ENCODE measurements around the gene DPY19L3.

The DPY19L3 gene

DNA sequence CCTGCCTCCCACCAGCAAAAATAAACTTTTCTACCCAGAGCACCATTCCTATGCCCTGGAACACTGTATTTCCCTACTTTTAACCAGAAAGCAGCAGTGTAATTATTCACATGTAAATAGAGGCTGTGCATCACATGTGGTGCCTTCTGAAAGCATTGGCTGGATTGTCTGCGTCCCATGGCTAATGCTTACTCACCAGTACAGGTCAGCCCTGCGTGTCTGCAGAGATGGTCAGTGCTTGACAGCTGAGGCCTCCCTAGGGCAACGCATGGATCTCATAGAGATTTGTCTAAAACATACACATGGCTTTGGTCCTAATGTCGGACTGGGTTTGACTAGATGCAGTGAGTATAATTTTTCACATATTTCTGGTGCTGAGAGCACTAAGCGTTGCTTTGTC lies 64.2 kb downstream of the DPY19L3 start:
- H3K23ac ChIP-seq (ENCODE audit: low read length) = no peak overlapping the region
- no peak overlapping the region for H3K4me3 ChIP-seq (ENCODE audit: low read depth, low read length)
- no peak overlapping the region for H2AFZ ChIP-seq (ENCODE audit: insufficient read depth, low read length, poor library complexity)
- no peak overlapping the region for H3K4ac ChIP-seq (ENCODE audit: low read depth, low read length)
- no peak overlapping the region for H3K27ac ChIP-seq (ENCODE audit: low read depth, low read length)
- no peaks in the 10 kb centered on the region for H3K79me2 ChIP-seq (ENCODE audit: control insufficient read depth, insufficient read depth, low read length, poor library complexity)
- no peak overlapping the region for H2BK12ac ChIP-seq (ENCODE audit: low read length)
- H3K4me2 ChIP-seq (ENCODE audit: low read length) = no peak overlapping the region
- H4K8ac ChIP-seq (ENCODE audit: low read depth, low read length) = no peak overlapping the region
- no peak overlapping the region for H3K9ac ChIP-seq (ENCODE audit: low read length)
- H3K9me3 ChIP-seq (ENCODE audit: insufficient read depth, low read depth, low read length) = no peaks in the 10 kb centered on the region
- no peak overlapping the region for H3K18ac ChIP-seq (ENCODE audit: low read length)
- no peak overlapping the region for H2BK120ac ChIP-seq (ENCODE audit: insufficient read depth, low read length, poor library complexity)
- no peak overlapping the region for H3K14ac ChIP-seq (ENCODE audit: low read length)
- H4K91ac ChIP-seq (ENCODE audit: low read depth, low read length) = no peak overlapping the region
- H4K12ac ChIP-seq (ENCODE audit: low read depth, low read length) = no peak overlapping the region
- no peaks in the 10 kb centered on the region for H3K27me3 ChIP-seq (ENCODE audit: insufficient read depth, low read length)
- H2BK5ac ChIP-seq (ENCODE audit: low read depth, low read length, poor library complexity) = no peak overlapping the region
- no peaks in the 10 kb centered on the region for H3K79me1 ChIP-seq (ENCODE audit: low read length)
- DNase-seq = no peak
- H3K4me1 ChIP-seq (ENCODE audit: control insufficient read depth in 1 of 2, insufficient read depth in 2 of 2, low read length in 2 of 2) = peaks cover 0 to 5% of the 10 kb centered on the region in 2 experiments
- no peak overlapping the region for H2AK5ac ChIP-seq (ENCODE audit: low read length)
- no CpG with 5 or more reads among the region's 5 CpGs for WGBS (ENCODE audit: extremely low coverage, insufficient coverage, insufficient read length)
- H3K36me3 ChIP-seq (ENCODE audit: control insufficient read depth in 1 of 2, insufficient read depth in 2 of 2, low read length in 2 of 2) = peaks cover 11 to 16% of the 10 kb centered on the region in 2 experiments

DNA sequence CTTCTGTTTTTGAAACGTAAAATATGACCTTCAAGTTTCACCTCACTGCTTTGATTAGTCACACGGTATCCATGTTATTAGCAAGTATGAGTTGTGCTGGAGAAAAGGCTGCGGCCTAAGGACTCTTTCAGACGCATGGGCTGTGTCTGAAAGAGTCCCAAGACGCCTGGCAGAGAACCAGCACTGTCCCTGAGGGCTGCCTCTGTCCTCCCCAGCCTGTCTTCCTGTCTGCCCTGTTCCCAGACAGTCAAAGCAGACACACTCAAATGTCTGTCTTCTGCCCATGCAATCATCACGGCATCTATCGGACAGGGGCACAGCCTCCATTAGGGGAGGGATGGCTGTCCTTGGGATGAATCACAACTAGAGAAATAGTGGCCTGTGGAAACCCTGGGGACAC lies 65.5 kb downstream of the DPY19L3 start:
- Histone ChIP-seq H3K9ac (ENCODE audit: low read length) (no peak overlapping the region), H3K18ac (ENCODE audit: low read length) (no peak overlapping the region), H3K14ac (ENCODE audit: low read length) (no peak overlapping the region), H3K4me3 (ENCODE audit: low read depth, low read length) (no peak overlapping the region), H4K12ac (ENCODE audit: low read depth, low read length) (no peak overlapping the region), H3K36me3 (ENCODE audit: control insufficient read depth in 1 of 2, insufficient read depth in 2 of 2, low read length in 2 of 2) (peaks cover 13 to 18% of the 10 kb centered on the region in 2 experiments), H4K91ac (ENCODE audit: low read depth, low read length) (no peak overlapping the region), H2BK120ac (ENCODE audit: insufficient read depth, low read length, poor library complexity) (no peak overlapping the region), H3K79me1 (ENCODE audit: low read length) (no peaks in the 10 kb centered on the region), H3K4ac (ENCODE audit: low read depth, low read length) (no peak overlapping the region), H3K4me1 (ENCODE audit: control insufficient read depth in 1 of 2, insufficient read depth in 2 of 2, low read length in 2 of 2) (peaks cover 0 to 5% of the 10 kb centered on the region in 2 experiments), H2BK5ac (ENCODE audit: low read depth, low read length, poor library complexity) (no peak overlapping the region), H3K79me2 (ENCODE audit: control insufficient read depth, insufficient read depth, low read length, poor library complexity) (no peaks in the 10 kb centered on the region), H3K23ac (ENCODE audit: low read length) (no peak overlapping the region), H2BK12ac (ENCODE audit: low read length) (no peak overlapping the region), H3K4me2 (ENCODE audit: low read length) (no peak overlapping the region), H3K27me3 (ENCODE audit: insufficient read depth, low read length) (no peaks in the 10 kb centered on the region), H2AK5ac (ENCODE audit: low read length) (no peak overlapping the region), H3K9me3 (ENCODE audit: insufficient read depth, low read depth, low read length) (no peaks in the 10 kb centered on the region), H3K27ac (ENCODE audit: low read depth, low read length) (no peak overlapping the region), H4K8ac (ENCODE audit: low read depth, low read length) (no peak overlapping the region), H2AFZ (ENCODE audit: insufficient read depth, low read length, poor library complexity) (no peak overlapping the region)
- DNase-seq = no peak
- no CpG with 5 or more reads among the region's 7 CpGs for WGBS (ENCODE audit: extremely low coverage, insufficient coverage, insufficient read length)

DNA sequence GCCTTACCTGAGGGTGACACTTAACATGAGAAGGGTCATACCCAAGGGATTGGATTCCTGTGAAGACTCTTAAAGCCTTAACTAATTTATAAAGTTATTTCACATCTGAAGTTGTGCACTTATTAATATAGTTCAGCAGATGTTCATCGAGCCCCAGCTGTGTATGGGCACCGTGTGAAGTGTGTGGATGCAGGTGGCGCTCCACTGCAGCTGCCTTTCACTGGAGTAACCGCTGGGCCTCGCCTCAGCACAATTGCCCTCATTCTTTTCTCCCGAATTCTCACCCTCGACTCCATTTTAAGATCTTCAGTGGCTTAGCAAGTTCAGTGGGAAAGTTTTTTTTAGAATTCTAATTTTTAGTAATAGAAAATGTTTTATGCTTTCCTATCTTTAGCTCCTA lies 66.2 kb downstream of the DPY19L3 start:
- Histone ChIP-seq H4K8ac (ENCODE audit: low read depth, low read length) (no peak overlapping the region), H3K4me1 (ENCODE audit: control insufficient read depth in 1 of 2, insufficient read depth in 2 of 2, low read length in 2 of 2) (peaks cover 0 to 5% of the 10 kb centered on the region in 2 experiments), H3K79me1 (ENCODE audit: low read length) (no peaks in the 10 kb centered on the region), H3K4me2 (ENCODE audit: low read length) (no peak overlapping the region), H3K9me3 (ENCODE audit: insufficient read depth, low read depth, low read length) (no peaks in the 10 kb centered on the region), H3K79me2 (ENCODE audit: control insufficient read depth, insufficient read depth, low read length, poor library complexity) (no peaks in the 10 kb centered on the region), H3K36me3 (ENCODE audit: control insufficient read depth in 1 of 2, insufficient read depth in 2 of 2, low read length in 2 of 2) (peaks cover 13 to 14% of the 10 kb centered on the region in 2 experiments), H3K27ac (ENCODE audit: low read depth, low read length) (no peak overlapping the region), H4K12ac (ENCODE audit: low read depth, low read length) (no peak overlapping the region), H3K4ac (ENCODE audit: low read depth, low read length) (no peak overlapping the region), H3K18ac (ENCODE audit: low read length) (no peak overlapping the region), H2BK120ac (ENCODE audit: insufficient read depth, low read length, poor library complexity) (no peak overlapping the region), H3K23ac (ENCODE audit: low read length) (no peak overlapping the region), H3K9ac (ENCODE audit: low read length) (no peak overlapping the region), H2BK5ac (ENCODE audit: low read depth, low read length, poor library complexity) (no peak overlapping the region), H3K4me3 (ENCODE audit: low read depth, low read length) (no peak overlapping the region), H2AFZ (ENCODE audit: insufficient read depth, low read length, poor library complexity) (no peak overlapping the region), H3K14ac (ENCODE audit: low read length) (no peak overlapping the region), H2BK12ac (ENCODE audit: low read length) (no peak overlapping the region), H2AK5ac (ENCODE audit: low read length) (no peak overlapping the region), H4K91ac (ENCODE audit: low read depth, low read length) (no peak overlapping the region), H3K27me3 (ENCODE audit: insufficient read depth, low read length) (no peaks in the 10 kb centered on the region)
- no peak for DNase-seq
- no CpG with 5 or more reads among the region's 7 CpGs for WGBS (ENCODE audit: extremely low coverage, insufficient coverage, insufficient read length)

DNA sequence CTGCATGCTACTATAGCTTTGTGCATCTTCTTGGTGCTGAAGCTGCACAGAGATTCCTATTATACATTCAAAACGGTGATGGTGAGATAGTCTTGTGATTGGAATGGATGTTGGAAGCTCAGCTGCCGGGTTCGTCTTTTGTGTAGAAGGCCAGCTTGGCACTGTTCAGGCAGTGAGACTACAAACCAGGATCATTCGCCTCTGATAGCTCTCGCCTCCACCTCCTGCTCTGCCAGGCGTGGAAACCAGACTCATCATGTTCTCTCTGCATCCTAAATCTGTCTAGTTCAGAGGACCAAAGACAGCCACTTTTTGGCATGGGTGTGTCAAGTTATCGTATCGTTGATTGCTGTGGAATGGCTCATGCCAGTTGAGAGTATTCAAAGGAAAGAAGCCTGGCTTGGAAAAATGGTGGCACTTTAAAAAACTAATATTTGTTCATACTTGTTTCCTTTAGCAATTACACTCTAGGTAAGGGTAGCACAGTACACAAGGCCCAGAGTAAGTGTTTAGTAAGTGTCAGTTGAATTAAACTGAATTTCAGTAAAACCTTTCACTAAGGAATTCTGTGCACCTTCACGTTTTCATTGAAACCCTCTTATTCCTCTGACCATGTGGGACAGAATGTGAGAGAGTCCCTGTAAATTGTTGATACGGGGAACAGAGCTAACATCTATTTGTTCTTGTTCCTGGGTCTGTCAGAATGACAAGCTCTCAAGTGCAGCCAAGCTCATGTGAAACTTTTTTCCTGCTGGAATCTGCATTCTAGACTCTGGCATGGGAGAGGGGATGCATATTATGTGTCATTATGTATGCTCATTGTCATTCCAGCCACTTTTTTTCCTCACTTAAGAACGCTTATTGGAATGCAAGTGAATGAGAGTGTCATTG lies 69.8 kb downstream of the DPY19L3 start:
- Histone ChIP-seq H3K9ac (ENCODE audit: low read length) (no peak overlapping the region), H3K27me3 (ENCODE audit: insufficient read depth, low read length) (no peaks in the 10 kb centered on the region), H3K79me2 (ENCODE audit: control insufficient read depth, insufficient read depth, low read length, poor library complexity) (no peaks in the 10 kb centered on the region), H3K4ac (ENCODE audit: low read depth, low read length) (no peak overlapping the region), H3K18ac (ENCODE audit: low read length) (no peak overlapping the region), H2BK5ac (ENCODE audit: low read depth, low read length, poor library complexity) (no peak overlapping the region), H3K4me1 (ENCODE audit: control insufficient read depth in 1 of 2, insufficient read depth in 2 of 2, low read length in 2 of 2) (peaks cover 7 to 10% of the 10 kb centered on the region in 2 experiments), H3K14ac (ENCODE audit: low read length) (no peak overlapping the region), H2BK120ac (ENCODE audit: insufficient read depth, low read length, poor library complexity) (no peak overlapping the region), H4K12ac (ENCODE audit: low read depth, low read length) (no peak overlapping the region), H2AFZ (ENCODE audit: insufficient read depth, low read length, poor library complexity) (no peak overlapping the region), H3K36me3 (ENCODE audit: control insufficient read depth in 1 of 2, insufficient read depth in 2 of 2, low read length in 2 of 2) (peaks cover 27 to 33% of the 10 kb centered on the region in 2 experiments), H4K91ac (ENCODE audit: low read depth, low read length) (no peak overlapping the region), H3K4me2 (ENCODE audit: low read length) (no peak overlapping the region), H3K79me1 (ENCODE audit: low read length) (no peaks in the 10 kb centered on the region), H2BK12ac (ENCODE audit: low read length) (no peak overlapping the region), H4K8ac (ENCODE audit: low read depth, low read length) (no peak overlapping the region), H3K27ac (ENCODE audit: low read depth, low read length) (no peak overlapping the region), H3K23ac (ENCODE audit: low read length) (no peak overlapping the region), H3K4me3 (ENCODE audit: low read depth, low read length) (no peak overlapping the region), H3K9me3 (ENCODE audit: insufficient read depth, low read depth, low read length) (peaks cover 2% of the 10 kb centered on the region), H2AK5ac (ENCODE audit: low read length) (no peak overlapping the region)
- WGBS (ENCODE audit: extremely low coverage, insufficient coverage, insufficient read length) = no CpG with 5 or more reads among the region's 11 CpGs
- DNase-seq = no peak

Measured in trophoblast cell (in vitro differentiated cells and primary cell).